ENCODE measurements around the gene CEP162.
"Not testable (repeated sequence)": the region's sequence is repeated elsewhere in the genome, so short reads cannot be mapped to it uniquely, and the experiment has no call there.

CEP162 gene
- total RNA-seq: 3.5 to 17.1 (median 11.0) reads per million in 18 experiments

- DNase-seq: peak; percentile 82 to 90
Observed at GRCh38 chr6:84227434-84228197, at the start of gene CEP162. Gene CEP162, minus strand, starts transcription at chr6:84227643. Its CDS starts 1,250 bp downstream, at chr6:84226393.

- no peak for DNase-seq
Observed at GRCh38 chr6:84274856-84275255, 47.4 kb upstream of the CEP162 start.

DNA sequence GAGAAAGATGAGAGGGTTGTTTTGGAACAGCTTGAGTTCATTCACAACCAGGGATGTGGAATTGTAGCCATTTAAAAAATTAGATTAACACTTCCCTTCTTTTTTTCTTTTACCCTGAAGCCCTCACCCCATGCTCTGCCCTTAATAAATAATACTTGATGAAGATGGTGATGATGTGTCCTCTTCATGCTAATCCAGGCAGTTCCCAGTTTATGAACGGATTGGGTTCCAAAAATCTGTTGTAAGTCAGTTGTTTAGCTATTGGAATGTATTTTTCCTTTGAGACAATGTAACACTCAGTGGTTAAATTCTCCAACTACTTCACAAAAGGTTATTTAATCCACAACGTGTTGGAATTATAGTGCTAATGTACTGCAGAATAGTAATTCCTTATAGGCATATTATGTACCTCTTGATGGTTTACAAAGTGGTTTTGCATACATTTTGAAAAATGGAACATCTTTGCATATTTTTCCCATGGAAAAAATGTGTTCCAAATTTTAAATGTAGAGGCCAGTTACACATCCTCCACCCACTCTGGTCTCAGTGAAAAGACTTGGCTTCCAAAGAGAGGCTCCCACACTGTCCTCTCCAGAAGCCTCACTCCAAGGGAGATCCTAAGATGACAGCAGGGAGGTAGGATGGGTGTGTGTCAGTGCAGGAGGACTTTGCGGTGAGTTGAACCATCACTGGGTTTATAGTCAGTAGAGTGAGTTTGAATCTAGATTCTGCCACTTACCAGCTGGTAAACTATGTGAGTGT, 45.8 kb upstream of the CEP162 start:
- no peak for DNase-seq

GRCh38 chr6:84272298-84272697, 44.9 kb upstream of the CEP162 start:
- no peak for DNase-seq

DNA sequence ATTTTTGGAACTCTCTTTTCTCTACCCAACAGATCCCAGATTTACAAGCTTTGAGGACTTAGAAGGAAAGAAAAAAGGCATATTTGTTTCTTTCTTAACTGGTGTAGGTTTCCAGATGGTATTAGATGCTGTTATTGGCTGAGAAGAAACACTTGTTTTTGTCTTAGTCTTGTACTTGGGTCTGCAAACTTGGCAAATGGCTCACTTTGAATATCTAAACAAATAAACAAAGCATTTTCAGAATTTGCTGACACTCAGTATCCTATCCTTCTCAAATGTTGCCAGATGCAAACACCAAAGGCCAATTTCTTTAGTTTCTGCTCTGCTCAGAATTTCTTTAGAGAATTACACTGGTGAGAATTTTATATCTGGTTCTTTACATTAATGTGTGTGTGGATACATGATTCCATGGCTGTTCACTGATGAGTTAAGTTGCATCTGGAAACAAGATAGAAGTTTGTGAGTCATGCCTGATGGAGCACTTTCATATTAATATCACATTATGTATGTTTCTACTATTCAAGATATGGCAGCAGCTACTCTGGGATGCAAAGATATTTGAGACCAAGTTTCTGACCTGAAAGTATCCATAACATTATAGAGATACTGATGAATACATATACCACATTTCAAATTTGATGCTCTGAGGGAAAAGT, 43.7 kb upstream of the CEP162 start:
- DNase-seq: no peak

- DNase-seq: no peak
Observed at GRCh38 chr6:84269947-84270733, 42.7 kb upstream of the CEP162 start.

DNA sequence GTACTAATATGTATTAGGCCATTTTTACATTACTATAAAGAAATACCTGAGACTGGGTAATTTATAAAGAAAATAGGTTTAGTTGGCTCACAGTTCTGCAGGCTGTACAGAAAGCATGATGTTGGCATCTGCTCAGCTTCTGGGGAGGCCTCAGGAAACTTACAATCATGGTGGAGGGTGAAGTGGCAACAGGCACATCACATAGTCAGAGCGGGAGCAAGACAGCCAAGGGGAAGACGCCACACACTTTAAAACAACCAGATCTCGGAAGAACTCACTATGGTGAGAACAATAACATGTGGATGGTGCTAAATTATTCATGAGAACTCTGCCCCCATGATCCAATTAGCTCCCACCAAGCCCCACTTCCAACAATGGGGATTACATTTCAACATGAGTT, 41.3 kb upstream of the CEP162 start:
- DNase-seq: no peak

DNA sequence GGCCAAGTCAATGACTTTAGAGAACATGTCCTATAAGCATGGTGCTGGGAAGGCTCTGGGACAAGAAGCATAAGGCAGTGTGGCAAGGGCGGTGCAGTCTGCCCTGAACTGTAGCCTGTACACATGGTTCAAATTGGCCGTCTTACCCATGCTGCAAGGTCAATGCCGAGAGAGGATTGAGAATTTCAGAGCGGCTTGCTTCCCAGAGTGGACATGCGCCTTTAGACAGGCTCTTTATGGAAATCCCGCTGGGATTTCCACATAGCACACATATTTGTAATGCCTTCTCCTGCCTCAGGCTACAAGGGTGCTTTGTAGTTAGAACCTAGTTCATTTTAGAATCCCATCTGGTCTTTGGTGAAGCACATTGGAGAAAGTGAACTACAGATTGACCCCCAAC, 36.1 kb upstream of the CEP162 start:
- no peak for DNase-seq

DNA sequence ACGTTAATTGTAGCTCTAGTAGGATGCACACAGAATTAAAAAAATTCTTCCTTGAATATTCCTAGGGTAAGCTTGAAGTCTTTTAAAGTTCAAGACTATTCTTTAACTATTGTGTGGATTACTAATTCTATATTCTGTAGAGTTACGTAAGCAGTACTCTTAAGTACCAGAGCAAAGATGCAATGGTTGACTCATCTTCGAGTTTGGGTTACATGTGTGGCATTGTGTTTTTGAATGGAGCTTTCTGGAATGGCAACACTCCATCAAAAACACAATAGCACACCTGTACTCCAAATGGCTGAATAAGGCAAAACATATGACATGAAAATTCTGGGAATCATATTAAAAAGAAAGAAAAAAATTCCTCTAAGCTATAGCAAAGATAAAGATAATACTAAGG, 33.5 kb upstream of the CEP162 start:
- no peak for DNase-seq

DNA sequence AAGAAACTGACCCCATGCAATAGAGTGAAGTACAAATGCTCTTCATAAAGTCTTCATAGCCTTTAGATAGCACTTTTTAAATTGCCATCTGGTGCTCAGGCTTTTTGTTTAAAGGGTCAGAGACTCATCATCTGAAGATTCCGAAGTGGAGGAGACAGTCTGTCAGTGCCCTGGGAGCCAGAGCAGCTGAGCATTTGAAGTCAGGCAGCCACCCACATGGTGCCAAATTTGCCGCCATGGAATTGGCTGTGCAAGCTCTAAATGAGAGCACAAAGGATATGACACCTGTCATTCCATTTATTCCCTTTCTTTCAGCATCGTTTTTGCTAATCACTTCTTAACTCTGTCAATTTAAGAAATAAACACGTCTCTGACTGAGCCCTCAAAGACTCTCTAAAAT, 32.8 kb upstream of the CEP162 start:
- no peak for DNase-seq

DNA sequence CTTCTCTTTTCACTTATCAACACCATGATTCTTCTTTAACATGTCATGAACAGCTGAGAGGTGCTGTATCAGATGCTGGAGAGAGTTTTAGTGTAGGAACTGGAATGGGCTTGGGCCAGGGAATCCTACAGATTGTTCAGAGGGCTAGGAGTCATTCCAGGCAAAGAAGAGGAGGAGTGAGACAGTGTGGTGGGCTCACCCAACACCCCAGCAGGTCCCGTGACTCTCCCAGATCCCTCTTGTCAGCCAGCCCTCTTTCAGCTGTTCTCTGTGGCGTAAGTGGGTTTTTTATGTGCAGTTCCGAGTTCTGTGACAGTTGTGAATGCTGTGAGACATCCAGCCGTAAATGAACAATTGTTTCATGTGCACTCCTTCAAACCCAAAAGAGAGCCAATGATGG, 31.4 kb upstream of the CEP162 start:
- DNase-seq: no peak

- no peak for DNase-seq
Observed at GRCh38 chr6:84258268-84258667, 30.8 kb upstream of the CEP162 start.

- no peak for DNase-seq
Observed at GRCh38 chr6:84255641-84256040, 28.2 kb upstream of the CEP162 start.

- DNase-seq: no peak
Observed at GRCh38 chr6:84253380-84253779, 25.9 kb upstream of the CEP162 start.

DNA sequence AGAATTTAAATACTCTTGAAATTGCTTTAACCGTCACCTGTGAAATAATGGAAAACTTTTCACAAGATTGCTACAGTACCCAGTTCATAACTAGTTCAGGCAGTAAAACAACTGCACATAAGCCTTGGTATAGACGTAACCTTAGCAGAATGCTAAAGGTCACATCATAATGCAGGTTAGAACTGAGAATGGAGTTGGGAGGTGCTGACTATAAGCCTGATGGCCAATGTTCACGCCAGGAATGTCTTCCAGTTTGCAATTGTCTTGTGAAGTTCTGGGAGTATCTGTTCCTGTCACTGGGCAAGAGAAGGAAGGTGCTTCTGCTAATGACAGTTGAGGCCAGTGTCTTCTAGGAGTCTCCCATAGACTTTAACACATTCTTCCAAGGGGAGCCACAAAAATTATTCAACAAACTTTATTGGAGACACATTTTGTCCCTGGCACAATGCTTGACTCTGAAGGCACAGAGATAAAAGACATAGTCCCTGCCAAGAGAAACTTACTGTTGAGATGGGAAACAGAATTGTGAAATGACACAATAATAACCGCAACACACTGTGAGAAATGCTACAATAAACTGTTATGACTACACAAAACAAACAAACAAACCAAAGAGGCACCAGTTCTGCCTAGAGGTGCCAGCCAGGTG, 24.6 kb upstream of the CEP162 start:
- DNase-seq: no peak

DNA sequence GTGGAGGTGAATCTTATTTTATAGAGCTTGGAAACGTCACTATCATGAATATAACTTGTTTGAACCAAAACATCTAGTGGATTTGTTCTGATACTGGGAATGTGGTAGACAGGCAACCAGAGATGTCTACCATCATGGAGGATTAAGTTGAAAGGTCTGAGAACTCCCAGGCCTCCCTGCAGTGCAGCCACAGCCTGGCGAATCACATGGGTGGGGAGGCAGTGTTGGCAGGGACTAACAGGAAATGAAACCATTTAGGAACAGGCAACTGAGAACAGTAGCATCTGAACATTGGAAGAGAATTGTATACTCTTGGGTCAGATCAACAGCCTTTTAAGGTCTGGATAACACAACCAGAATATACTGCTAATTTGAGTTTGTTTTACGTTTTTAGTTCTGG, 22.3 kb upstream of the CEP162 start:
- no peak for DNase-seq

GRCh38 chr6:84244416-84245081, 17.1 kb upstream of the CEP162 start:
- DNase-seq: not testable (repeated sequence)

DNA sequence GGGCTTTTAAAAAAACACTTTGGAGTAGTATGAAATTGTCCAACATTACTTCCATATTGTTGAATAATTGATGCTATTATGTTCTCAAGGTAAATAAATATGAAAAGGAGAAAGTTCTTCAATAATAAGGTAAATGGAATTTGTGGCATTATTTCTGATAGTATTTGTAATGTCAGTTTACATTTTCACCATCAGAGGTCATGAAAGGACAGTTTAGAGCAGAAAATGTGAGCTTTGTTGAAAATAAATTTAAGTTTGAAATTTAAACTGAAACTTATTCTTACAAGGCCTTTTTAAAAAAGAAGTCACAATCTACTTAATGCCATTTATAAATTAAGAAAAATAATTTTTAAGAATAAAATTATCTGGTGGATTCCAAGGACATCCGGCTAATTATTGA, 15.8 kb upstream of the CEP162 start:
- no peak for DNase-seq

GRCh38 chr6:84242265-84242664, 14.8 kb upstream of the CEP162 start:
- no peak for DNase-seq

DNA sequence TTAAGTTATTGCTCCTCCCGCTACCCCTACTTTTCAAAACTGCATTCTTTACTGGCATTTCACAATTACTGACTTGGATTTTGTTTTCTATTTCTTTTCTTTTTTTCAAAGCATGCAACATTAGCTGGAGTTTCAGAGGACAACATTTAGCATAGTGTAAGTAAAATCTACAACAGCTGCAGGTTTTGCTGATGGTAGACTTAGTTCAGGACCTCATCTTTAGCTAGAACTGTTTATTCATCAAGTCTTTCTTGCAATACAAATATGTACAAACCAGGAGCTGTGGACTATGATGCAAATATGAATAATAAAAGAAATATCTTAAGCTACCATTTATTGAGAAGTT, 728 bp upstream of the CEP162 start:
- no peak for DNase-seq

- no peak for DNase-seq
Observed at GRCh38 chr6:84227044-84227433, 404 bp downstream of the CEP162 start.

DNA sequence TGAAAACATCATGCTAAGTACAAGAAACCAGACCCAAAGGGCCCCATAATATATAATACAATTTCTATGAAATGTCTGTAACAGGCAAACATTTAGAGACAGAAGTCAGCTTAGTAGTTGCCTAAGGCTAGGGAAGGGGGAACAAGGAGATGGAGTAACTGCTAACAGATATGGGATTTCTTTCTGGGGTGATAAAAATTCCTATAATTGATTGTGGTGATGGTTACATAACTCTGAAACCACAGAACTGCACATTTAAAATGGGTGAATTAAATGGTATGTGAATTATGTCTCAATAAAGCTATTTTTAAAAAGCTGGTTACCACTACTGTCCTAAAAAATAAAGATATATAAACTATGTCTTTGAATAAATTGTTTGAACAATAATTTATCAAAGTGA, 3.2 kb downstream of the CEP162 start:
- no peak for DNase-seq
